WTC11 (cell line): ENCODE results near the gene DRD4. TPM values are rescaled to one million over a fixed set of nuclear protein-coding genes. Genes with fewer than 3 reads are reported as not detected.

Experiments used
- ATAC-seq: fragments of 200-7000 bp; cut with Tn5 transposase; 2 replicates; pipeline ENCODE4 v1.10.0; 2021; ENCODE audit warnings: mild to moderate bottlenecking, moderate library complexity
- CTCF ChIA-PET: fragments of 300-600 bp; sonication (Branson Sonifier 250); formaldehyde crosslinking; loops from one replicate; lab custom pipeline; 2021; ENCODE audit warnings: antibody characterized with exemption; lab: Charles Lee
- POLR2A ChIA-PET: fragments of 350-600 bp; sonication (Branson Sonifier 250); formaldehyde crosslinking; loops from one replicate; lab custom pipeline; 2021; ENCODE audit warnings: antibody characterized with exemption; lab: Charles Lee
- DNase-seq: peaks from one replicate; pipeline ENCODE4 v3.0.0; 2021; ENCODE audit warnings: low spot score
- H3K27ac Mint-ChIP-seq: 2 replicates; pipeline ENCODE4 v1.8.0; 2021; ENCODE audit warnings: mixed read lengths
- H3K27me3 Mint-ChIP-seq: 2 replicates; pipeline ENCODE4 v1.8.0; 2021; ENCODE audit warnings: low read depth, mild to moderate bottlenecking, moderate library complexity, mixed read lengths
- H3K36me3 Mint-ChIP-seq: 2 replicates; pipeline ENCODE4 v1.8.0; 2021; ENCODE audit warnings: mixed read lengths
- H3K4me1 Mint-ChIP-seq: 2 replicates; pipeline ENCODE4 v1.8.0; 2022; ENCODE audit warnings: mixed read lengths
- H3K4me3 Mint-ChIP-seq: 2 replicates; pipeline ENCODE4 v1.8.0; 2021; ENCODE audit warnings: mild to moderate bottlenecking, moderate library complexity, mixed read lengths
- H3K9me3 Mint-ChIP-seq: 2 replicates; pipeline ENCODE4 v1.8.0; 2021; ENCODE audit warnings: mixed read lengths
- CBFB ChIP-seq: sonication (generic); formaldehyde crosslinking; IDR thresholded peaks from 2 replicates; pipeline ENCODE4 v1.8.1; 2022; ENCODE audit warnings: mild to moderate bottlenecking, low read depth, missing genetic modification reagents
- CREM ChIP-seq: sonication (generic); formaldehyde crosslinking; IDR thresholded peaks from 2 replicates; pipeline ENCODE4 v1.8.1; 2022; ENCODE audit warnings: mild to moderate bottlenecking, missing genetic modification reagents, moderate library complexity
- FOXJ3 ChIP-seq: sonication (generic); formaldehyde crosslinking; IDR thresholded peaks from 2 replicates; pipeline ENCODE4 v1.9.0; 2021; ENCODE audit warnings: missing genetic modification reagents, mild to moderate bottlenecking, borderline replicate concordance
- FOXK1 ChIP-seq: sonication (generic); formaldehyde crosslinking; IDR thresholded peaks from 2 replicates; pipeline ENCODE4 v1.8.0; 2022; ENCODE audit warnings: mild to moderate bottlenecking, moderate library complexity, missing genetic modification reagents
- GRHL2 ChIP-seq: fragments of 250-450 bp; sonication (Bioruptor Pico); IDR thresholded peaks from 2 replicates; pipeline ENCODE4 v1.8.0; 2022; ENCODE audit warnings: mild to moderate bottlenecking, moderate library complexity; ENCODE audit not compliant: insufficient replicate concordance, severe bottlenecking
- GTF2I ChIP-seq: fragments of 250-450 bp; sonication (Bioruptor Pico); conservative IDR thresholded peaks from 2 replicates; pipeline ENCODE4 v1.4.0; 2021; ENCODE audit warnings: mild to moderate bottlenecking
- JAZF1 ChIP-seq: fragments of 250-450 bp; sonication (Bioruptor Pico); IDR thresholded peaks from 2 replicates; pipeline ENCODE4 v1.9.0; 2021; ENCODE audit warnings: moderate library complexity, mild to moderate bottlenecking, inconsistent platforms
- RELA ChIP-seq: sonication (generic); formaldehyde crosslinking; IDR thresholded peaks from 2 replicates; pipeline ENCODE4 v1.8.1; 2022; ENCODE audit warnings: missing genetic modification reagents, mild to moderate bottlenecking, borderline replicate concordance
- SMAD3 ChIP-seq: sonication (generic); formaldehyde crosslinking; IDR thresholded peaks from 2 replicates; pipeline ENCODE4 v1.8.0; 2022; ENCODE audit warnings: missing genetic modification reagents, mild to moderate bottlenecking, borderline replicate concordance
- SMAD4 ChIP-seq: sonication (generic); formaldehyde crosslinking; IDR thresholded peaks from 2 replicates; pipeline ENCODE4 v1.8.0; 2022; ENCODE audit warnings: mild to moderate bottlenecking, missing genetic modification reagents
- TP53 ChIP-seq: sonication (generic); formaldehyde crosslinking; IDR thresholded peaks from 2 replicates; pipeline ENCODE4 v1.8.1; 2023; ENCODE audit warnings: mild to moderate bottlenecking, missing genetic modification reagents
- ZNF219 ChIP-seq: sonication (generic); formaldehyde crosslinking; IDR thresholded peaks from 2 replicates; pipeline ENCODE4 v1.8.0; 2023; ENCODE audit warnings: missing genetic modification reagents, mild to moderate bottlenecking, borderline replicate concordance
- total RNA-seq: library from RNA; stranded (reverse); gene quantifications from 3 replicates; pipeline ENCODE4 v1.2.3, GENCODE V29; 2021
- TF ChIP-seq, protein P1 (sequence below): sonication (generic); formaldehyde crosslinking; IDR thresholded peaks from 2 replicates; pipeline ENCODE4 v1.8.1; 2022; ENCODE audit warnings: missing genetic modification reagents, borderline replicate concordance
- TF ChIP-seq, protein P2 (sequence below): sonication (generic); formaldehyde crosslinking; IDR thresholded peaks from 2 replicates; pipeline ENCODE4 v1.8.1; 2023; ENCODE audit warnings: mild to moderate bottlenecking, moderate library complexity, missing genetic modification reagents
- TF ChIP-seq, protein P3 (sequence below): fragments of 250-450 bp; sonication (Bioruptor Pico); IDR thresholded peaks from 2 replicates; pipeline ENCODE4 v1.8.0; 2021; ENCODE audit warnings: mild to moderate bottlenecking
- TF ChIP-seq, protein P4 (sequence below): fragments of 250-450 bp; sonication (Bioruptor Pico); IDR thresholded peaks from 2 replicates; pipeline ENCODE4 v1.9.0; 2021; ENCODE audit warnings: mild to moderate bottlenecking
- TF ChIP-seq, protein P5 (sequence below): sonication (generic); formaldehyde crosslinking; IDR thresholded peaks from 2 replicates; pipeline ENCODE4 v1.8.1; 2022; ENCODE audit warnings: low read depth, missing genetic modification reagents, borderline replicate concordance
- TF ChIP-seq, protein P6 (sequence below): sonication (generic); formaldehyde crosslinking; IDR thresholded peaks from 2 replicates; pipeline ENCODE4 v1.8.0; 2023; ENCODE audit warnings: mild to moderate bottlenecking, missing genetic modification reagents

DRD4 gene
- total RNA-seq, 1 experiment from 2014 or later: 3.7 TPM

DNA sequence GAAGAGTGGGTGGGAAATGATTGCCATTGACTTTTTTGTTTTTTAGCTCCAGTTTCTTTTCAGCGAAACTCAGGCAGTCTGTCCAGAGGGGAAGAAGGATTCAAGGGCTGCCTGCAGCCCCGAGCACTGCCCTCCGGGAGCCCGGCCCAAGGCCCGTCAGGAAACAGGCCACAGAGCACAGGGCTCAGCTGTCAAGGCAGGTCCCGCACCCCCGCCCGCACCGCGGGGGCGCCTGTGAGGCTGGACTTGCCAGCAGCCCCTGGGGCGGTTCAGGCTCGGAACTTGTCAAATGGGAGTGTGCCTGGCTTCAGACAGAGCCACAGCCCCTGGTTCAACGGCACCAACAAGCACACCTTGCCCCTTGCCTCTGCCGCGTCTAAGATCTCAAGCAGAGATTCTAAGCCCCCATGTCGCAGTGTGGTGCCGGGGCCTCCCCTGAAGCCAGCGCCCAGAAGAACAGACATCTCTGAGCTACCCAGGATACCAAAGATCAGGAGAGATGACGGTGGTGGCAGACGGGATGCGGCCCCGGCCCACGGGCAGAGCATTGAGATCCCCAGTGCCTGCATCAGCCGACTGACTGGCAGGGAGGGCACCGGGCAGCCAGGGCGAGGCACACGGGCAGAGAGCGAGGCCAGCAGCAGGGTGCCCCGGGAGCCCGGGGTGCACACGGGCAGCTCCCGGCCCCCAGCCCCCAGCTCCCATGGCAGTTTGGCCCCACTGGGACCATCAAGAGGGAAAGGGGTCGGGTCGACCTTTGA is 29.9 kb upstream of the DRD4 start:
- POLR2A ChIA-PET: no interaction called here

DNA sequence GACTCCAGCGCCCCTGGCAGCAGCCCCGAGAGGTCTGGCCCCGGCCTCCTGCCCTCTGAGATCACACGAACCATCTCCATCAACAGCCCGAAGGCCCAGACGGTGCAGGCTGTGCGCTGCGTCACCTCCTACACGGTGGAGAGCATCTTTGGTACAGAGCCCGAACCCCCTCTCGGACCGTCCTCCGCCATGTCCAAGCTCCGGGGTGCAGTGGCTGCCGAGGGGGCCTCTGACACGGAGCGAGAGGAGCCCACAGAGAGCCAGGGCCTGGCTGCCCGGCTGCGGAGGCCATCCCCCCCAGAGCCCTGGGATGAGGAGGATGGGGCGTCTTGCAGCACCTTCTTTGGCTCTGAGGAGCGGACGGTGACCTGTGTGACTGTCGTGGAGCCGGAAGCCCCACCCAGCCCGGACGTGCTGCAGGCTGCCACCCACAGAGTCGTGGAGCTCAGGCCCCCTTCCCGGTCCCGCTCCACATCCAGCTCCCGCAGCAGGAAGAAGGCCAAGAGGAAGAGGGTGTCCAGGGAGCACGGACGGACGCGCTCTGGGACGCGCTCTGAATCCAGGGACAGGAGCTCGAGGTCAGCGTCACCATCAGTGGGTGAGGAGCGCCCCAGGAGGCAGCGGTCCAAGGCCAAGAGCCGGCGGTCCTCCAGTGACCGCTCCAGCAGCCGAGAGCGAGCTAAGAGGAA is 29.0 kb upstream of the DRD4 start:
- POLR2A ChIA-PET: no interaction called here
- peaks cover 38% of the 10 kb centered on the region for H3K36me3 Mint-ChIP-seq
- H3K27ac Mint-ChIP-seq: no peak overlapping the region
- CTCF ChIA-PET: interaction anchor here (1.0 kb wide), 1 partner anchor 169 kb away, joined by 4 read pairs; the partner anchor contains the start of gene GATD1
- DNase-seq: no peak
- H3K4me1 Mint-ChIP-seq: 0 out of 2 replicates have a peak, but pooled peaks cover 4% of the 10 kb centered on the region
- ATAC-seq: no peak
- no peaks in the 10 kb centered on the region for H3K27me3 Mint-ChIP-seq
- no peak overlapping the region for H3K4me3 Mint-ChIP-seq
- H3K9me3 Mint-ChIP-seq: no peaks in the 10 kb centered on the region
- TF ChIP-seq GRHL2 (CRISPR knock-in tag) (no peak), FOXJ3 (CRISPR knock-in tag) (no peak), FOXK1 (CRISPR knock-in tag) (no peak), CBFB (CRISPR knock-in tag) (no peak), JAZF1 (CRISPR knock-in tag) (no peak), ZNF219 (no peak)
- TF ChIP-seq, protein P1, sequence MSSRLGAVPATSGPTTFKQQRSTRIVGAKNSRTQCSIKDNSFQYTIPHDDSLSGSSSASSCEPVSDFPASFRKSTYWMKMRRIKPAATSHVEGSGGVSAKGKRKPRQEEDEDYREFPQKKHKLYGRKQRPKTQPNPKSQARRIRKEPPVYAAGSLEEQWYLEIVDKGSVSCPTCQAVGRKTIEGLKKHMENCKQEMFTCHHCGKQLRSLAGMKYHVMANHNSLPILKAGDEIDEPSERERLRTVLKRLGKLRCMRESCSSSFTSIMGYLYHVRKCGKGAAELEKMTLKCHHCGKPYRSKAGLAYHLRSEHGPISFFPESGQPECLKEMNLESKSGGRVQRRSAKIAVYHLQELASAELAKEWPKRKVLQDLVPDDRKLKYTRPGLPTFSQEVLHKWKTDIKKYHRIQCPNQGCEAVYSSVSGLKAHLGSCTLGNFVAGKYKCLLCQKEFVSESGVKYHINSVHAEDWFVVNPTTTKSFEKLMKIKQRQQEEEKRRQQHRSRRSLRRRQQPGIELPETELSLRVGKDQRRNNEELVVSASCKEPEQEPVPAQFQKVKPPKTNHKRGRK (CRISPR knock-in tag): no peak
- TF ChIP-seq, protein P2, sequence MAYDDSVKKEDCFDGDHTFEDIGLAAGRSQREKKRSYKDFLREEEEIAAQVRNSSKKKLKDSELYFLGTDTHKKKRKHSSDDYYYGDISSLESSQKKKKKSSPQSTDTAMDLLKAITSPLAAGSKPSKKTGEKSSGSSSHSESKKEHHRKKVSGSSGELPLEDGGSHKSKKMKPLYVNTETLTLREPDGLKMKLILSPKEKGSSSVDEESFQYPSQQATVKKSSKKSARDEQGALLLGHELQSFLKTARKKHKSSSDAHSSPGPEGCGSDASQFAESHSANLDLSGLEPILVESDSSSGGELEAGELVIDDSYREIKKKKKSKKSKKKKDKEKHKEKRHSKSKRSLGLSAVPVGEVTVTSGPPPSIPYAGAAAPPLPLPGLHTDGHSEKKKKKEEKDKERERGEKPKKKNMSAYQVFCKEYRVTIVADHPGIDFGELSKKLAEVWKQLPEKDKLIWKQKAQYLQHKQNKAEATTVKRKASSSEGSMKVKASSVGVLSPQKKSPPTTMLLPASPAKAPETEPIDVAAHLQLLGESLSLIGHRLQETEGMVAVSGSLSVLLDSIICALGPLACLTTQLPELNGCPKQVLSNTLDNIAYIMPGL: no peak
- TF ChIP-seq, protein P3, sequence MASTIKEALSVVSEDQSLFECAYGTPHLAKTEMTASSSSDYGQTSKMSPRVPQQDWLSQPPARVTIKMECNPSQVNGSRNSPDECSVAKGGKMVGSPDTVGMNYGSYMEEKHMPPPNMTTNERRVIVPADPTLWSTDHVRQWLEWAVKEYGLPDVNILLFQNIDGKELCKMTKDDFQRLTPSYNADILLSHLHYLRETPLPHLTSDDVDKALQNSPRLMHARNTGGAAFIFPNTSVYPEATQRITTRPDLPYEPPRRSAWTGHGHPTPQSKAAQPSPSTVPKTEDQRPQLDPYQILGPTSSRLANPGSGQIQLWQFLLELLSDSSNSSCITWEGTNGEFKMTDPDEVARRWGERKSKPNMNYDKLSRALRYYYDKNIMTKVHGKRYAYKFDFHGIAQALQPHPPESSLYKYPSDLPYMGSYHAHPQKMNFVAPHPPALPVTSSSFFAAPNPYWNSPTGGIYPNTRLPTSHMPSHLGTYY (CRISPR knock-in tag): no peak

More for the DNA sequence above, 29.9 kb upstream of the DRD4 start:
- Mint-ChIP-seq H3K9me3 (no peaks in the 10 kb centered on the region), H3K4me1 (0 out of 2 replicates have a peak, but pooled peaks cover 1% of the 10 kb centered on the region), H3K27me3 (no peaks in the 10 kb centered on the region), H3K27ac (no peak overlapping the region; the same call in 1 of the 2 replicates), H3K4me3 (no peak overlapping the region), H3K36me3 (peaks cover 40% of the 10 kb centered on the region)
- CTCF ChIA-PET: interaction anchor here (1.0 kb wide), 1 partner anchor 51 kb away, joined by 3 read pairs; no protein-coding TSS in a partner anchor
- TF ChIP-seq SMAD3 (CRISPR knock-in tag): no peak
- no peak for TF ChIP-seq GTF2I (CRISPR knock-in tag)
- TF ChIP-seq, protein P4, sequence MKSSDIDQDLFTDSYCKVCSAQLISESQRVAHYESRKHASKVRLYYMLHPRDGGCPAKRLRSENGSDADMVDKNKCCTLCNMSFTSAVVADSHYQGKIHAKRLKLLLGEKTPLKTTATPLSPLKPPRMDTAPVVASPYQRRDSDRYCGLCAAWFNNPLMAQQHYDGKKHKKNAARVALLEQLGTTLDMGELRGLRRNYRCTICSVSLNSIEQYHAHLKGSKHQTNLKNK (CRISPR knock-in tag): no peak
- TF ChIP-seq, protein P1 (CRISPR knock-in tag): no peak
- no peak for TF ChIP-seq SMAD4 (CRISPR knock-in tag)
- no peak for TF ChIP-seq CREM (CRISPR knock-in tag)
- no peak for TF ChIP-seq RELA
- no peak for TF ChIP-seq TP53 (CRISPR knock-in tag)
- TF ChIP-seq, protein P5, sequence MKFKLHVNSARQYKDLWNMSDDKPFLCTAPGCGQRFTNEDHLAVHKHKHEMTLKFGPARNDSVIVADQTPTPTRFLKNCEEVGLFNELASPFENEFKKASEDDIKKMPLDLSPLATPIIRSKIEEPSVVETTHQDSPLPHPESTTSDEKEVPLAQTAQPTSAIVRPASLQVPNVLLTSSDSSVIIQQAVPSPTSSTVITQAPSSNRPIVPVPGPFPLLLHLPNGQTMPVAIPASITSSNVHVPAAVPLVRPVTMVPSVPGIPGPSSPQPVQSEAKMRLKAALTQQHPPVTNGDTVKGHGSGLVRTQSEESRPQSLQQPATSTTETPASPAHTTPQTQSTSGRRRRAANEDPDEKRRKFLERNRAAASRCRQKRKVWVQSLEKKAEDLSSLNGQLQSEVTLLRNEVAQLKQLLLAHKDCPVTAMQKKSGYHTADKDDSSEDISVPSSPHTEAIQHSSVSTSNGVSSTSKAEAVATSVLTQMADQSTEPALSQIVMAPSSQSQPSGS (CRISPR knock-in tag): no peak
- TF ChIP-seq, protein P6, sequence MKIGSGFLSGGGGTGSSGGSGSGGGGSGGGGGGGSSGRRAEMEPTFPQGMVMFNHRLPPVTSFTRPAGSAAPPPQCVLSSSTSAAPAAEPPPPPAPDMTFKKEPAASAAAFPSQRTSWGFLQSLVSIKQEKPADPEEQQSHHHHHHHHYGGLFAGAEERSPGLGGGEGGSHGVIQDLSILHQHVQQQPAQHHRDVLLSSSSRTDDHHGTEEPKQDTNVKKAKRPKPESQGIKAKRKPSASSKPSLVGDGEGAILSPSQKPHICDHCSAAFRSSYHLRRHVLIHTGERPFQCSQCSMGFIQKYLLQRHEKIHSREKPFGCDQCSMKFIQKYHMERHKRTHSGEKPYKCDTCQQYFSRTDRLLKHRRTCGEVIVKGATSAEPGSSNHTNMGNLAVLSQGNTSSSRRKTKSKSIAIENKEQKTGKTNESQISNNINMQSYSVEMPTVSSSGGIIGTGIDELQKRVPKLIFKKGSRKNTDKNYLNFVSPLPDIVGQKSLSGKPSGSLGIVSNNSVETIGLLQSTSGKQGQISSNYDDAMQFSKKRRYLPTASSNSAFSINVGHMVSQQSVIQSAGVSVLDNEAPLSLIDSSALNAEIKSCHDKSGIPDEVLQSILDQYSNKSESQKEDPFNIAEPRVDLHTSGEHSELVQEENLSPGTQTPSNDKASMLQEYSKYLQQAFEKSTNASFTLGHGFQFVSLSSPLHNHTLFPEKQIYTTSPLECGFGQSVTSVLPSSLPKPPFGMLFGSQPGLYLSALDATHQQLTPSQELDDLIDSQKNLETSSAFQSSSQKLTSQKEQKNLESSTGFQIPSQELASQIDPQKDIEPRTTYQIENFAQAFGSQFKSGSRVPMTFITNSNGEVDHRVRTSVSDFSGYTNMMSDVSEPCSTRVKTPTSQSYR: no peak
- no peak for TF ChIP-seq JAZF1 (CRISPR knock-in tag)
- no peak for ATAC-seq
- no peak for DNase-seq
